Measurements from ENCODE around the gene PHACTR4.

GRCh38 chr1:28518000-28518744 is 148.6 kb downstream of the PHACTR4 start:
- TF ChIP-seq CTCF (IDR thresholded peaks at IDR 0.05) (peak; percentile 97 to 99 (median 98)), POLR2A (IDR thresholded peaks at IDR 0.05) (peak; percentile 57 to 70)
